H9 (cell line): ENCODE results near the gene PSMB5. TPM values are rescaled to one million over a fixed set of nuclear protein-coding genes. Genes with fewer than 3 reads are reported as not detected.
"Not testable (repeated sequence)": the region's sequence is repeated elsewhere in the genome, so short reads cannot be mapped to it uniquely, and the experiment has no call there.

ENCODE experiments used
- DNase-seq: peaks from one replicate; pipeline ENCODE4 v3.0.0-alpha.2; 2017
- H2AFZ ChIP-seq: one replicate; pipeline ENCODE4 v1.6.1; 2013; ENCODE audit warnings: mild to moderate bottlenecking, low read length, control low read depth, moderate library complexity
- H2AK5ac ChIP-seq: 2 replicates; pipeline ENCODE4 v1.6.1; 2013; ENCODE audit warnings: low read length, control low read depth, mixed read lengths; ENCODE audit not compliant: insufficient read length
- H2BK120ac ChIP-seq: one replicate; pipeline ENCODE4 v1.6.1; 2013; ENCODE audit warnings: low read depth, mild to moderate bottlenecking, low read length, control low read depth, inconsistent platforms; ENCODE audit not compliant: poor library complexity, severe bottlenecking
- H2BK12ac ChIP-seq: 2 replicates; pipeline ENCODE4 v1.6.1; 2013; ENCODE audit warnings: low read length, control low read depth, mixed read lengths, low read depth; ENCODE audit not compliant: insufficient read length
- H2BK15ac ChIP-seq: 2 replicates; pipeline ENCODE4 v1.6.1; 2013; ENCODE audit warnings: low read depth, low read length, control low read depth
- H2BK20ac ChIP-seq: one replicate; pipeline ENCODE4 v1.6.1; 2013; ENCODE audit warnings: low read depth, mild to moderate bottlenecking, low read length, control low read depth, inconsistent platforms; ENCODE audit not compliant: poor library complexity, severe bottlenecking
- H2BK5ac ChIP-seq: 2 replicates; pipeline ENCODE4 v1.6.1; 2013; ENCODE audit warnings: low read length, control low read depth, mixed read lengths; ENCODE audit not compliant: insufficient read length
- H3K14ac ChIP-seq: 2 replicates; pipeline ENCODE4 v1.6.1; 2013; ENCODE audit warnings: low read length, control low read depth; ENCODE audit not compliant: insufficient read depth
- H3K18ac ChIP-seq: 2 replicates; pipeline ENCODE4 v1.6.1; 2013; ENCODE audit warnings: low read depth, mild to moderate bottlenecking, mixed read lengths, low read length, control low read depth; ENCODE audit not compliant: insufficient read length
- H3K23ac ChIP-seq: 2 replicates; pipeline ENCODE4 v1.6.1; 2013; ENCODE audit warnings: low read length, control low read depth, mixed read lengths, low read depth; ENCODE audit not compliant: insufficient read length
- H3K23me2 ChIP-seq: 2 replicates; pipeline ENCODE4 v1.6.1; 2013; ENCODE audit warnings: low read depth, mild to moderate bottlenecking, mixed read lengths, low read length, control low read depth; ENCODE audit not compliant: insufficient read length, poor library complexity, severe bottlenecking
- H3K27ac ChIP-seq: 2 replicates; pipeline ENCODE4 v1.5.1; 2013; ENCODE audit warnings: low read length, control low read depth, mixed read lengths, low read depth; ENCODE audit not compliant: insufficient read length
- H3K27me3 ChIP-seq: 2 replicates; pipeline ENCODE4 v1.6.1; 2013; ENCODE audit warnings: low read length, control low read depth, inconsistent platforms; ENCODE audit not compliant: insufficient read depth
- H3K4ac ChIP-seq: 2 replicates; pipeline ENCODE4 v1.6.1; 2013; ENCODE audit warnings: low read depth, mild to moderate bottlenecking, control low read depth, inconsistent platforms, low read length, moderate library complexity
- H3K4me1 ChIP-seq: 2 replicates; pipeline ENCODE4 v1.6.1; 2013; ENCODE audit warnings: low read length, control low read depth, inconsistent platforms; ENCODE audit not compliant: insufficient read depth
- H3K4me2 ChIP-seq: 2 replicates; pipeline ENCODE4 v1.6.1; 2013; ENCODE audit warnings: low read length, control low read depth, mixed read lengths; ENCODE audit not compliant: insufficient read length, insufficient read depth
- H3K56ac ChIP-seq: 2 replicates; pipeline ENCODE4 v1.6.1; 2013; ENCODE audit warnings: low read depth, mild to moderate bottlenecking, mixed read lengths, low read length, control low read depth; ENCODE audit not compliant: insufficient read length
- H3K79me1 ChIP-seq: 2 replicates; pipeline ENCODE4 v1.6.1; 2013; ENCODE audit warnings: low read depth, mild to moderate bottlenecking, moderate library complexity, low read length, control low read depth, inconsistent platforms; ENCODE audit not compliant: insufficient read depth, poor library complexity, severe bottlenecking
- H3K79me2 ChIP-seq: 2 replicates; pipeline ENCODE4 v1.6.1; 2013; ENCODE audit warnings: low read length, control low read depth, inconsistent platforms; ENCODE audit not compliant: insufficient read depth
- H3K9ac ChIP-seq: 2 replicates; pipeline ENCODE4 v1.6.1; 2013; ENCODE audit warnings: low read length, control low read depth, mixed read lengths; ENCODE audit not compliant: insufficient read length; ENCODE audit errors: extremely low read depth
- H3K9me3 ChIP-seq: one replicate; pipeline ENCODE4 v1.6.1; 2013; ENCODE audit warnings: low read depth, low read length, inconsistent platforms; ENCODE audit not compliant: control insufficient read depth
- H3T11ph ChIP-seq: one replicate; pipeline ENCODE4 v1.6.1; 2013; ENCODE audit warnings: mild to moderate bottlenecking, low read length, control low read depth, inconsistent platforms
- H4K20me1 ChIP-seq: one replicate; pipeline ENCODE4 v1.6.1; 2013; ENCODE audit not compliant: control insufficient read depth, insufficient read length, insufficient read depth
- H4K5ac ChIP-seq: 2 replicates; pipeline ENCODE4 v1.6.1; 2013; ENCODE audit warnings: low read depth, mild to moderate bottlenecking, mixed read lengths, low read length, control low read depth; ENCODE audit not compliant: insufficient read length
- H4K8ac ChIP-seq: replicated peaks from 2 replicates; pipeline ENCODE4 v1.6.1; 2013; ENCODE audit warnings: low read length, control low read depth, mixed read lengths, low read depth; ENCODE audit not compliant: insufficient read length
- H4K91ac ChIP-seq: 2 replicates; pipeline ENCODE4 v1.6.1; 2013; ENCODE audit warnings: low read depth, mild to moderate bottlenecking, moderate library complexity, mixed read lengths, low read length, control low read depth; ENCODE audit not compliant: insufficient read length
- H3K27ac Mint-ChIP-seq, 3 experiments: 2 replicates in 2 of 3; 3 replicates in 1 of 3; pipeline ENCODE4 v1.8.0; 2020 to 2021; ENCODE audit warnings: mixed read lengths in 3 of 3, mild to moderate bottlenecking in 1 of 3, moderate library complexity in 1 of 3
- H3K27me3 Mint-ChIP-seq: 2 replicates; pipeline ENCODE4 v1.8.0; 2021; ENCODE audit warnings: low read depth, mild to moderate bottlenecking, moderate library complexity, mixed read lengths
- H3K36me3 Mint-ChIP-seq, 3 experiments: 2 replicates in 2 of 3; 3 replicates in 1 of 3; pipeline ENCODE4 v1.8.0; 2020 to 2021; ENCODE audit warnings: low read depth in 3 of 3, mixed read lengths in 3 of 3; ENCODE audit not compliant: insufficient read depth in 1 of 3
- H3K4me1 Mint-ChIP-seq, 2 experiments: 2 replicates each; pipeline ENCODE4 v1.8.0; 2020; ENCODE audit warnings: mixed read lengths in 2 of 2
- H3K4me3 Mint-ChIP-seq, 2 experiments: 2 replicates in 1 of 2; 3 replicates in 1 of 2; pipeline ENCODE4 v1.8.0; 2020 to 2021; ENCODE audit warnings: mild to moderate bottlenecking in 2 of 2, mixed read lengths in 2 of 2, moderate library complexity in 1 of 2
- H3K9me3 Mint-ChIP-seq, 2 experiments: 2 replicates in 1 of 2; 3 replicates in 1 of 2; pipeline ENCODE4 v1.8.0; 2020; ENCODE audit warnings: mild to moderate bottlenecking in 2 of 2, mixed read lengths in 2 of 2, moderate library complexity in 1 of 2
- CTCF ChIP-seq: fragments of 200-600 bp; sonication (generic); conservative IDR thresholded peaks from 3 replicates; pipeline ENCODE4 v1.8.0; 2021; ENCODE audit warnings: antibody characterized with exemption, mild to moderate bottlenecking
- WGBS: extraction: QIAGEN DNeasy Blood & Tissue Kit; methylation state at CpG from one replicate; pipeline ENCODE4 v1.1.7; 2013; ENCODE audit warnings: missing lambda C conversion rate, low lambda C conversion rate, mixed read lengths; ENCODE audit not compliant: insufficient read length; ENCODE audit errors: extremely low coverage; 5-methylcytosine and 5-hydroxymethylcytosine counted together
- total RNA-seq: library from RNA; stranded (reverse); gene quantifications from 2 replicates; pipeline ENCODE4 v1.2.1, GENCODE V29; 2021

PSMB5 gene
- total RNA-seq, 1 experiment from 2014 or later, result 252 TPM

- H3K4me2 ChIP-seq, result no peak overlapping the region
- H2BK120ac ChIP-seq, result no peak overlapping the region
- H3K9me3 ChIP-seq, result no peaks in the 10 kb centered on the region
- H2BK15ac ChIP-seq, result no peak overlapping the region
- no peak overlapping the region for H3T11ph ChIP-seq
- peak overlapping the region in 2 of 3 experiments; percentile 25 to 28; a peak in 5 of 7 replicates for H3K27ac Mint-ChIP-seq
- H3K36me3 Mint-ChIP-seq, result no peaks in the 10 kb centered on the region
- H3K14ac ChIP-seq, result no peak overlapping the region
- H3K27ac ChIP-seq, result no peak overlapping the region
- no peak for TF ChIP-seq CTCF
- H3K79me2 ChIP-seq, result no peaks in the 10 kb centered on the region
- no peaks in the 10 kb centered on the region for H3K9me3 Mint-ChIP-seq
- H3K4me1 ChIP-seq, result no peaks in the 10 kb centered on the region
- H4K91ac ChIP-seq, result no peak overlapping the region
- H3K9ac ChIP-seq, result no peak overlapping the region
- H2BK12ac ChIP-seq, result no peak overlapping the region
- H3K23ac ChIP-seq, result no peak overlapping the region
- H4K8ac ChIP-seq, result no peak overlapping the region
- no peak overlapping the region for H2BK20ac ChIP-seq
- no peak overlapping the region for H2BK5ac ChIP-seq
- H3K27me3 Mint-ChIP-seq, result no peaks in the 10 kb centered on the region
- peaks cover 2 to 9% of the 10 kb centered on the region in 2 experiments; a peak in 3 of 4 replicates for H3K4me1 Mint-ChIP-seq
- no peak overlapping the region for H2AK5ac ChIP-seq
- H2AFZ ChIP-seq, result no peak overlapping the region
- no peak overlapping the region for H3K4ac ChIP-seq
- H4K20me1 ChIP-seq, result no peaks in the 10 kb centered on the region
- H4K5ac ChIP-seq, result no peak overlapping the region
- H3K56ac ChIP-seq, result no peak overlapping the region
- H3K23me2 ChIP-seq, result no peaks in the 10 kb centered on the region
- no peak overlapping the region for H3K18ac ChIP-seq
- H3K27me3 ChIP-seq, result no peaks in the 10 kb centered on the region
- H3K4me3 Mint-ChIP-seq, result no peak overlapping the region
- no peak for DNase-seq
- no peaks in the 10 kb centered on the region for H3K79me1 ChIP-seq
- WGBS, result no CpG with 5 or more reads among the region's 4 CpGs
Observed at GRCh38 chr14:23015618-23016017, 19.1 kb downstream of the PSMB5 start.

DNA sequence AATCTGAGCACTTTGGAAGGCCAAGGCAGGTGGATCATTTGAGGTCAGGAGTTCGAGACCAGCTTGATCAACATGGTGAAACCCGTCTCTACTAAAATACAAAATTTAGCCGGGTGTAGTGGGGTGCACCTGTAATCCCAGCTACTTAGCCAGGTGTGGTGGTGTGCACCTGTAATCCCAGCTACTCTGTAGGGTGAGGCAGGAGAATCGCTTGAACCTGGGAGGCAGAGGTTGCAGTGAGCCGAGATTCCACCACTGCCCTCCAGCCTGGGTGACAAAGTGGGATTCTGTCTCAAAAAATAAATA, 21.0 kb downstream of the PSMB5 start:
- not testable (repeated sequence) for H3K27ac Mint-ChIP-seq, H3K36me3 Mint-ChIP-seq

More for the DNA sequence above, 21.0 kb downstream of the PSMB5 start:
- H3K79me1 ChIP-seq, H3K4me2 ChIP-seq, H3K9ac ChIP-seq, H2AK5ac ChIP-seq, H3K4me3 Mint-ChIP-seq, H4K20me1 ChIP-seq, H2BK15ac ChIP-seq, H3K4ac ChIP-seq, H2BK5ac ChIP-seq, H2AFZ ChIP-seq, H3K14ac ChIP-seq, H3K27me3 Mint-ChIP-seq, H4K5ac ChIP-seq, H3K4me1 ChIP-seq, H3K56ac ChIP-seq, H3K79me2 ChIP-seq, H3K23me2 ChIP-seq, H3T11ph ChIP-seq, H2BK12ac ChIP-seq, H2BK120ac ChIP-seq, H3K9me3 Mint-ChIP-seq, H3K23ac ChIP-seq, H4K91ac ChIP-seq, H3K18ac ChIP-seq, H3K27ac ChIP-seq, H2BK20ac ChIP-seq, H4K8ac ChIP-seq, H3K27me3 ChIP-seq, DNase-seq, H3K9me3 ChIP-seq: not testable (repeated sequence)
- H3K4me1 Mint-ChIP-seq, result peaks cover 8 to 17% of the 10 kb centered on the region in 2 experiments
- no CpG with 5 or more reads among the region's 5 CpGs for WGBS
